Activated effector memory CD4-positive, alpha-beta T cell treated with anti-CD3 and anti-CD28 coated beads, Interleukin-2, amount 50 U/mL, for 16 hours (primary cell): ENCODE data around the gene ABI3BP.
"Not testable (repeated sequence)": the region's sequence is repeated elsewhere in the genome, so short reads cannot be mapped to it uniquely, and the experiment has no call there.

Source experiments
- DNase-seq: peaks from one replicate; pipeline ENCODE4 v3.0.0-alpha.2; 2020

ABI3BP gene

DNA sequence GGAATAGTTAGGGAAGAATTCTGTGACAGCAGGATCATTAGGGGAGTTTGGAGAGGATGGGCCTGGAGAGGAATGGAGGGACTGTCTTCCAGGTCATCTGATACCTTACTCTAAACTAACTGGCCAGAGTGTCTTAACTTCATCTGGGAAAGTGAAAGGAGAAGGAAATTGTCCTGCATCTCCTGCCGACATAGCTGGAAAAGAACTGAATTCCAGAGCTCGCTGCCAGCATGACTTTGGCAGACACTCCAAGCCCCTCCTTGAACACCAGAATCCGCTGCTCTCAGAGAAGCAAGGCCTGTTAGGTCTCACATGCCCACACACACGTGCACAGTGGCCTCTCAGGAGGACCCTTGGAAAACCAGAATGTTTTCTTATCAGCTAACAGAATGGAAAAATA is 10.5 kb downstream of the ABI3BP start:
- no peak for DNase-seq

DNA sequence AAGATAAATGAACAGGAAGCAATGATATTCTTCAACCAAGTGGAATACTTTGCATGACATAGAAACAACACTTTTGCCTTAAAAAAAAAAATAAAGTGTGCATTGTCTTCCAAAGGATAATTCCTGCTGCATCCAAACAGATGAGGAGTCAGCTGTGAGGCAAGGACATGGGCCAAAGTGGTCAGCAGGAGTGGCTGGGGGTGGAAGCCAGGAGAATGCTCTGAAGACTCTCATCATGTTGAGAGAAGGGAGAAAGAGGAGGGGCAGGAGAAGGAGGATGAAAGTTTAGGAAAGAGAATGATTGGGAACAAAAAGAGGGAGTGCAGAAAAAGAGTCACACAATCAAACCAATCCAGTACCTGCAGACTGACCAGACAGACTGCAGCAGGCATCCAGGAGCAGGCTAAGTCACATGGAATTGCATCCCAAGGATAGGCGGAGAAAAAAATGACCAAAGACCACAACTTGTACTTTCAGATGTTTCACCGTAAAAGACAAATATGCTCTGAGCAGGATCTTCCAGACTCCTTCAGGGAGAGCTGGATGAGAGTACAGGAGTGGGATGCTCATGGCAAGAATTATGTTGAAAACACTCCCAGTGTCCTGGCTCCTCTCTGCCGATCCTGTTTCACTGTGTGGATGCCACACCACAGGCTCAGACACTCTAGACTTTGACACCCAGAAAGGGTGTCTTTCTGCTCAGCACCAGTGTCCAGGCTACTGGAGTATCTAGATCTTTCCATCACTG is 11.9 kb downstream of the ABI3BP start:
- DNase-seq: no peak

DNA sequence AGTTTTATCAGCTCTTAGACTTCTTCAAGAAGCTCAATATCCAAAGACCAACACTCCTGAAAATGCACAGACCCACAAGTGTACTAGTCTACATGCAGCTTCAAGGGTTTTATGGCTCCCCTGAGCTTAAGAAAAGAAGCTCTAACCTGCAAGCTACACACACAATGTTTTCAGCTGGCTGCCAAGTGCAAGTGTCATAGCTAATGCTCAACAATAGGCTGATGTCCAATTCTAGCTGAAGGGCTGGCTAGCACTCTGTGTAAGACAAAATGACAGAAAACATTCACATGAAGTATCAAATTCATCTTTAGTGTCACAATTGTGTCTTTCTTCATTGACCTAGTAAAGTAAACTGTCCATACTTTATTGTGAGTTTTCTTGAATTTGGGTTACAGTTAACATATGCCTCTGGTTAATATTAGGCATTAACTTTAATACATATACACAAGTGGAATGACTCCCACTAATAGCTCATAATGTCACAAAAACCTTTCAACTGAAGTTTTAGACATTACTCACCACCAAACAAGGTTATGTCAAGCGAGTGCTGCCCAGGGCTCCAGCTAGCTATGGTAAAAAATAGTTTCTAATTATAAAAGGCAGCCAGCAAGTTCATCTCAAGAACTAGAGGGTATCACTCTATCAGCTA is 15.1 kb downstream of the ABI3BP start:
- DNase-seq: no peak

DNA sequence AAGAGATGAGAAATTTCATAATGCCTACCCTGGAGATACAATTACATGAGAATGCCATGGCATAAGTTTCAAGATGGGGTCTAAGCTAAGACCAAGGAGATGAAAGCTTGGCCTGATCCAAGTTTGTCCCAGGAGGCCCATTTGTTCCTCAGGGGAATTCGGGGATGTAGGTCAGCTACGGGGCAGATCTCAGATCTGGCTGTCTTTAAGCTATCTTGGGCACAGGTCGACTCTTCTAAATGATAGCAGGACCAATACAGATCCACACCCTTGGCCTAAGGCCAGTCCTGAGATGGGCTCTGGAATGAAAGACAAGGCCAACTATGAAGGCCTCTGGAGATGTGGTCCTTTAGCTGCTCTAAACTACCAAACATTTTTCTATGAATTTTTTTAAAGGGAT is 16.6 kb downstream of the ABI3BP start:
- no peak for DNase-seq

DNA sequence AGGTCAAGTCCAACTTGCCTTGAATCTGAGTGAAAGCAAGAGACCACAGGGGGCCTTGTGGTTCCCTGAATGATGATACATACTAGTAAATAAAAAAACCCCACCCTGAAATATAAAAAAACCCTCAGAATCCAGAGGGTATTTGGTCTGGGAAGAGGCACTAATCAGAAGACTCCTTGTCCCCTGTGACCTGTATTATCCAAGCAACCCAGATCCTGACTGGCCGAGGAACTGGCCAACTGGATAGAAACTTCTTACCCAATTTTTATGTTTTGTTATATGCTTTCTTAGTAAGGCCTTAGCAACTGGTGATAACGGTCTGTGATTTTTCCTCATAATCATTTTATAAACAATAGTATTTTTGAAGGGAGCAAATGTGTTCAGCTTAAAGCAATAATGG is 17.5 kb downstream of the ABI3BP start:
- no peak for DNase-seq

DNA sequence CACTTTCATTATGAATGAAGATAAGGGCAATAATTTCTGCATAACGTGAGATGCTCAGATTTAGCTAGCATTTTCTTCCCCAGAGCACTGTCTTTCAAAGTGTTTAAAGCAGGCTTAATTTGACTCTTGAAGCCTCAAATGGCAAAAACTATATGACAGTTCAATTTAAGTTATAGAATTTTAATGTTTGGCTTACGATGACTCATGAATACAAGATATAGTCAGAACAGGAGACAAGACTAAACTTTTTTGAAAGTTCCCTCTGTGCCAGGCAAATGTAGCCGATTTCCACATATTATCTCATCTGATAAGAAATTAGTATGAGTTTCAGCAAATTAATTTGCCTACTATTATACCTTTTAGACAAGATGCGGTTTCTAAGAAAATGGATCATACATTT is 19.6 kb downstream of the ABI3BP start:
- DNase-seq: no peak

DNA sequence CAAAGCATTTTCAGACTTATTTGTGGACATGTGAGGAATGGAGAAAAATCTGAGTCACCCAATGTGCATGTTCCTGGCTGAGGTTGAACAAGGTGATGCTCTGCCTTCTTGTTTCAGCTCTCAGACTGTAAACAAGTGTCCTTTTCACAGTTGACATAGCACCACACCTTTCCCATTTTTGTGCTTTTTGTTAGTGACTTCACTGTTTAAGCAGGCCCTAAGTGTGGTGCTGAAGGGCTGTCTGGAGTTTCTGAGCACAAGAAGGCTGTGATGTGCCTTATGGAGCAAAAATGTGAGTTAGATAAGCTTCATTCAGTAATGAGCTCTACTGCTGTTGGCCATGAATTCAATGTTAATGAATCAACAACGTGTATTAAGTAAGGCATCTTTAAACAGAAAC is 20.4 kb downstream of the ABI3BP start:
- DNase-seq: no peak

DNA sequence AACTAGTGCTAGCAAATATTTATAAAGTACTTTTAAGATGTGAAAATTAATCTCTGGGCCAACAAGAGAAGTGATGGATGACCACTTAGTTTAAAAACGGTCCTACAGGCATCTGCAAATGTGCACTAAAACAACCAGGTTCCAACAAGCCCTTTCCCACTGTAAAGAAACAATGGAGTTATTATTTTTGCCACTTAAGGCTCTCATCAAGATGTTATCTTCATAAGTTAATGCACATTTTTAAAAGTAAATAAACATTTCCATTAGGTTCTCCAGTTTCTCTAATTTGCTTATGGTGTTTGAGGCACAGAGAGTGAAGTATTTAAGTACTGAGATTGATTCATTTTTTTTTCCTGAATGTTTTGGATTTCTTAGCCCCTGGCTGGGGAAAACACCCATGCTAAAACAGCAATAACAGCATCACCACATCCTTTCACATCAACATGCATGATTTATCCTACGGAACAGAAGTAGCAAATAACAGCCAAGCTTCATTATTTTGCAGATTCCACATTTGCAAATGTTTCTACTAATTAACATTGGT is 20.8 kb downstream of the ABI3BP start:
- no peak for DNase-seq

DNA sequence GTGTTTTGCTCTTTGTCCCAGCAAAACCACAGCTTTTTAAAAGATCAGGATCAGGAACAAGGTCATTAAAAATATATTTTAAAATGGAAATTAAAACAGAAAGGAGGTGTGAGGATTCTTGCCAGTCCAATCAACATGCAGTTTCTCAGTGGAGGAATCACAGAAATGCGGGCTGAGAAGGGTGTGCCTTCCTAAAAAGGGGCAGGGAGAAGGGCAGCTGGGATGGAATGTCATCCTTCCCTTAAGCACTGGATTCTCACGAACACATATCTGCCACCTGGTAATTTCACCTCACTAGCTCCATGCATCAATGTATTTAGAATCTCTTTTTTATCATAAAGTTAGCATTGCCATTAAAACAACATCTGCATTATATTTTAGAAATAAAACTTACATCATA is 21.4 kb downstream of the ABI3BP start:
- DNase-seq: no peak

DNA sequence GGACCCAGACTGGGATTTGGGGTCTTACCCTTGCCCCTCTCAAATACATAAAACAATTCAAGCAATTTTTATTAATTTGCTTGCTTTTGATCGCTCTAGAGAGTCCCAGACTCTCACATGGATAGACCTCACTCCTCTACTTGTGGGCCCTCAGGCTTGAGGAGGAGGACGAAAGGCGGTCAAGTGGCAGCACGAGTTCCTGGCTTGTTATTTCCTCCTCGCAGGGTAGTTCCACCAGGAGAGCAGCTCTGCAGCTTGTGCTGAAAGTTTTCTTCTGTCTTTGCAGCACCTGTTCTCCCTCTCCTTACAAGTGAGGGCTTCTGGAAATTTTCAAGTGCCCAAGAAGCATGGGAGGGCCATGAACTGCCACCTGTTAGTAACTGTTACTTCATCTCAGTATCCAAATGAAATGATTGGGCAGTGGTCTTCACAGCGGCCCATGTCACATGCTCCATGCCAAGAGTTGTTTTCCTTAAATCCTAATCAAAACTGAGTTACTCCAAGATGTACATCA is 22.7 kb downstream of the ABI3BP start:
- no peak for DNase-seq

DNA sequence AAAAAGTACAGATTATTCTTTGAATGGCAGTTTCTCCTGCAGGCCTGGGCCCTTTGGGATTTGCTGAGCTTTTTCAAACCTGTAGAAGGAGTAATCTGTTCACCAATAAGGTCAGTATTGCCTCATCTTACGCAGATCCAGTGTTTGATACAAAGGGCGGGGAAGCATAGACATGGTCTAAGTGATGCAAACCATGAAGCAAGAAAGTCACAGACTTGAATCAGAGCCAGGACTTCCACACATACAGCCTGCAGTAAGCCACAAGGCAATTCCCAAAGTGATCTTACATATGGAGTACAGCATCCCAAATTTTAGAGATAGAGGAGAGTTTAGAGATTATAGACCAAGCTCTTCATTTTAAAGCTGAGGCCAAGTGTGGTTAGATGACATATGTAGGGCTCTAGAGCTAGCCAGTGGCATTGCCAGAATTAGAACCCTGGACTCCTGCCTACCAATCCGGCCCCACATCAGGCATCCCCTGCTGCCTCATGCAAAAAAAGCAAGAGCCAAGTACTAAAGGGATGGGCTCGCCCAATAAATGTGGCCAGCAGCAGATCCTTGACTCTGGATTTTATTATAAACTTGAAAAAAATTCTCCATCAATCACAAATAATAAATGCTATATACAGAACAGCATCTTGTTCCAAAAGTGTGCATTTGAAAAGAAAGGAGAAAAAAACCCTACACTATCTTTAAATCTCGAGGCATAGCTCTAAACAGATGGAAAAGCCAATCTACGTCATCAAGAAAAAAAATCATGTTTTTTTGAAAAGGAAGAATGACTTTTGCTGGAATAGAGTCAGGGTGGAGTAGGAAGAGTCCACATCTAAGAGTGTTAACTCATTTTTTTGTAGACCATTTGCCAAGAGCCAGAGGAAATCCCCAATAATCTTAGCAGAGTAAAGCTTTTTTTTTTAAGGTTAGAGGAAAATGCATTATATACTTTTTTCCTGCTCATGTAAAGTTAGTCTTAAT is 24.0 kb downstream of the ABI3BP start:
- DNase-seq: no peak

DNA sequence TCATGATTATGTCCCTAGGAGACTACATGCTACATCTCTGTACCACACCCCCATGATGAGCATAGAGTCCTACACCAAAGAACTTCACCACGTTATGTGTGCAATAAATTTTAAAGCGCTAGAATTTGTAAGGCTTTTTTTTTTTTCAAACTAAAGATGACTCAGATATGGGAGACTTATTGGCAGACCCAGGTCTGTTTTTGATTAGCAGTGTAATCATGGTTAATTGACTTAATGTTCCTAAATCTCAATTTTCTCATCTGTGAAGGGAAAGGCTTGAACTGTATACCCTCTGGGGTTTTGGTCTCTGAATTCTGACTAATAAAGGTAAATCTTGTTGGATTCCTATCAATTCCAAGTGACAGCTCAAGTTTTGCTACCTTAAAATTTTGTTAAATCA is 26.4 kb downstream of the ABI3BP start:
- DNase-seq: no peak

DNA sequence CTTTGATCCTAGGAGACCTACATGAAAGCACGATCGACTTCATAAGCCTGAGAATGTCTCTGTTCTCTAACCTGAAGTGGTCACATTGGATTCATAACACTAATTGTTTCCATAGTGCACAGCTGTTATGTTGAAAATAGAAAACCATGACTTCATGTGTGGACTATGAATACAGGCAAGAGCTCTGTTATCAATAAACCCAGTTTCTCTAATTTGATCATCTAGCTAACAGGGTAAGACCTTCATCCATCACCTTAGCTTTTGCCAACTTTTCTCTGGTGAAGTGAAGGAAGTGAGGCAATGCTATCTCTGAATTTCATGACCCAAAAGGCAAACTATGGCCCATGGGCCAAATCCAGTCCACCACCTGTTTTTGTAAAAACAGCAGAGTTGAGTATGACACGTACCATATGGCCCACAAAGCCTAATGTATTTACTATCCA is 27.2 kb downstream of the ABI3BP start:
- DNase-seq: no peak

DNA sequence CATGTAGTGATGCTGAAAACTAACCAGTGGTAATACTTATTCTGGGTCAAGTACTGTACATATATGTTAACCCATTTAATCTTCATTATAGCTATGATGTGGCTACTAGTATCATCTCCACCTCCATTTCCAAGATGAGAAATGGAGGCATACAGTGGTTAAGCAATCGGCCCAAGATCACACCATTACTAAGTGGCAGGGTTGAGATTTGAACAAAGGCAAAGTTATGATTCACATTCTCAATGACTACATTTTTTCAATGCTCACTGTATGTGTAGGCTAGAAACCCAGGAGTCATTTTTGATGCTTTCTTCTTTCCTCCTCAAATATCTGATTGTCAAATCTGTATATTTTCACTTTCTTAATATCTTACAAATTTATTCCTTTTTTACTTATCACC is 30.2 kb downstream of the ABI3BP start:
- DNase-seq: no peak

DNA sequence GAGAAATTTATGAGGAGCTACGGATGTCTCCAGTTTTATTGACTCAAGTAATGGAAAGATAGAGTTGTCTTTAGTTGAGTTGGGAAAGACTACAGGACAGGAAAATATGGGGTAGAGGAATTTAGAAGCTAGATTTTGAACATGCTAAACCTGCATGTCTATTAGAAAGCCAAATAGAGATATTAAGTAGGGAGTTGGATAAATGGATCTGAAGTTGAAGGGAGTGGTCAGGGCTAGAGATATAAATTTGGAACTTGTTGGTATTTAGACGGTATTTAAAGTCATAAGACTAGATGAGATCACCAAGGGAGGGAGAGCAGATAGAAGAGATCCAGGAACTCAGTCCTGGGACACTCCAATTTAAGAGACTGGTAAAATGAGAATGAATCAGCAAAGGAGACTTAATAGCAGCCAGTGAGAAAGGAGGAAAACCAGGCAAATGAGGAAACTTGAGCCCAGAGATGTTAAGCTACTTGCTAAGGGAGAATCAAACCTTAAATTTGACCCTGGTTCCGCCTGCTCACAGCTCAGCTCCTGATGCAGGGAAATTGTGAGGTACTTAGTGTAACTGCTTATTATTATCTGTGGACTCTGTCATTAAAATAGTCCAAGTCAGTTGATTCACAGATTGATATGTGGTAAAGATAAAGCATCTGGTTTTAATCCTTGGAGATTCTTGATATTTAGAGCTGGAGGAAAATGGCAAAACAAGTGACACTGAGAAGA is 35.8 kb downstream of the ABI3BP start:
- no peak for DNase-seq

DNA sequence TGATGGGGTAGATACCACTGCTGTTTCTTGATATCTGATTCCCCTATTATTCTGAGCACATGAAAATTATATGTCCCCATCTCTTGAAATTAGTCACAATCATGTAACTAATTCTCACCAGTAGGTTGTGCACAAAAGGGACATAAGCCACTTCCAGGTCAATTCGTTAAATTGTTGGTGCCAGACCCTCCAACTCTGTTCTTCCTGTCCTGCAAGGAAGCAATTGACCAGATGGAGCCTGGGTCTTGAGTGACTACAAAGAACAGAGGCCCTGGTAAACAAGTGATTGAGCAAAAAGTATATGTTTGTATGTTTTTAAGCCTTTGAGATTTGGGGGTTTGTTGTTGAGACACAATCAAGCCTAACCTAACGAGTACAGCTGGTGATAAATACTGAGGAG is 36.9 kb downstream of the ABI3BP start:
- no peak for DNase-seq

DNA sequence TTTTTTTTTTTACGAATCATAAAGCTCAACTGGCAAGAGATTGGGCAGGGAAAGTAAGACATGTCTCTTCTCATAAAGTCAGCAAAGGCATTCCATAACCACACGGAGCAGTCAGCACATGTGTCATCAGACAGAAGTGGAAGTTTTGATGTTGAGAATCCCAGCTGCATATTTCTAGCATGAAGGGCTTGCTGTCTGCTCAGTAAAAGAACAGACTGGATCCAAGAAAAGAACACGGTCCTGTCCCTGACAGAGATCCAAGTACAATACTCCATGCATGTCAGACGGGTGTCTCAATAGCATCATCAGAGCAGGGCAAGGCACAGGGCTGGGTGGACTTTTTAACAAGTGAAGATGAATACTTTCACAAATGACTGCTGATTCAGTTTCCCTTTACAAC is 38.2 kb downstream of the ABI3BP start:
- DNase-seq: no peak

DNA sequence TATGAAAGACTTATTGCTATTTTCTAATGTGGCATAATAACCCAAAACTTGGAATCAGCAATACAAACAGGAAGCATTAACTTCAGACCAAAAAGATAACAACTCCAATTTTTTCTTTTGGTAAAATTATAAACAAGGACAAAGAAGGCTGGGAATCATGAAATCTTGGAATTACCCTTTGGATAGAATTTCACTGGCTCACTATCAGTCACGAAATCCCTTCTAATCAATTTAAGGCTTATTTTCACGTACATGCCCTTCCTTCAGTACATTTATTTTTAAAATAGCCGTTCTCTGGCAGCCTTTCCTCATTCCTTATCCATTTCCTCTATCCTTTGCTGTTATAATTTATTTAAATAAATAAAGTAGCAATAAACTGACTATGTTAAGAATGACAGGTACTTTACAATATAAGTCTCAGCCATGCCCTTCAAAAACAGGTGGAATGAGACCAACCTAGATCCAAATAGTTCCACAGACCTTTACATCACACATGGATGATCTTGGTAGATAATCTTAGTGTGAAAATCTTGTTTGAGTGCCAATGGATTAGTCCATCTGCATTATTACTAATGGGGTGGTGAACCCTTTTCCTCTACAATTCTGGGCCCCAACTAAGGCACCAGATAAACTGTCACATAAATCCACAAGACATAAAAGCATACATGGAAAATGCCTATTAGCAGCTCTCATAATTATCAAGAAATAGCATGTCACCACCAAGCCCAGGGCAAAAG is 38.9 kb downstream of the ABI3BP start:
- DNase-seq: no peak

DNA sequence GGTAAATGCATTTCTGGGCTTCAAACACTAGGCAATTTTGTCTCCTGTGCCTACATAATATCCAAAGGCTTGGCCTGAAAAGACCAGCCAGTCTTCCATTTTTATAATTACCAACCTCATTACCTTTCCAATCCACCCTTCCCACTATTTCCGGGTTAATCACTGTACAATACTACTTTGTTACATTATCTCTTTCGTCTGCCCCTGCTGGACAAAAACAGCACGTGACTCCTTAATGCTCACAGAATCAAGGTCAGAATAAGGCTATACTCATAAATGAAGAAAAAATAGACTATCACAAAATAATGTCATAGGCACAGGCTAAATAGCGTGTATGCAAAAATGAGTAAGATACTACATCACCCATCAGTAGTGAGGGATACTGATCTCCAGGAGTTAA is 40.1 kb downstream of the ABI3BP start:
- no peak for DNase-seq

DNA sequence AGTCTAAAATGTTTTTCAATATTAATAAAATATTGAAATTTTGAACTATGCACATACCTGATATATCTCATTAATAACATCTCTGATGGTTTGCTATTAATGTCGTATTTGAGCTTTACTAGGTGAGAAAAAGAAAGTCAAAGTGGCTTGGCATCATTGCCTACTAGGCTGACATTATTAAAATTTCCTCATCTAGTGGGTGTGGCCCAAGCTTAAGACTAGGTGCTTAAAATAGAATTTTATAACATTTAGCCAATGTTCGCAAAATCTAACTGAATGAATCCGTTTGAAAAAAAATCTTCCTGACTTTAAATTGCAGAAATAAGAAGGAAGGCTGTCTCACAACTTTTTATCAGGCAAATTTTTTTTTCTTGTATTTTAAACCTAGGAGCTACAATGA is 46.1 kb downstream of the ABI3BP start:
- DNase-seq: no peak

DNA sequence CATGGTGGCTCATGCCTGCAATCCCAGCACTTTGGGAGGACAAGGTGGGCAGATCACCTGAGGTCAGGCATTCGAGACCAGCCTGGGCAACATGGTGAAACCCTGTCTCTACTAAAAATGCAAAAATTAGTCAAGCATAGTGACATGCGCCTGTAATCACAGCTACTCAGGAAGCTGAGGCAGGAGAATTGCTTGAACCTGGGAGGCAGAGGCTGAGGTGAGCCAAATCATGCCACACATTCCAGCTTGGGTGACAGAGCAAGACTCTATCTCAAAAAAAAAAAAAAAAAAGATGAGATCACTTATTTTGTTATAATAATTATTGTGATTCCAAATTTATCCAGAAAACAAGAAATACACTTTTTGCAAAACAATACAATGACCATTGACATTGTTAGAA is 47.1 kb downstream of the ABI3BP start:
- DNase-seq: not testable (repeated sequence)

DNA sequence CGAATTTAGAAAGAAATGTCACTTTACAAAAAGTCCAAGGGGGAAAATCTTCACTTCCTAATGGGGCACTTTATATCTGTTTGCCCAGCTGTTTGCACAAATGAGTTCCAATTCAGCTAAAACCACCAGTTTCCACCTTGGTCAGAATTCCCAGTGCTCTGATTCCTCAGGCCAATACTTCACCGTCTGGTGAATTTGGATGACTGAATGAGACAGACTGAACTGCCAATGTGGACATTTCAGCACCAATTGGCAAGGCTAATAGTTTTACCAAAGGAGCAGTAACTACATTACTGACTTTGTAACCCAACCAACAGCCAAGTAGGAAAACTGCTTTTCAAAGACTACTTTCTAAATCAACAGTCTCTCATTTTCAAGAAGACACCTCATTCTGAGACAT is 51.8 kb downstream of the ABI3BP start:
- no peak for DNase-seq
